Hepatic stellate cell (primary cell): Measurements from ENCODE around the gene IRAK2.
"Not testable (repeated sequence)": the region's sequence is repeated elsewhere in the genome, so short reads cannot be mapped to it uniquely, and the experiment has no call there.

ENCODE experiments used
- DNase-seq: peaks from one replicate; pipeline ENCODE4 v3.0.0; 2011; ENCODE audit warnings: low spot score

IRAK2 gene

GRCh38 chr3:10164546-10165393 is at the start of gene IRAK2:
TSS of gene IRAK2 (plus strand) at chr3:10164919. CDS start at chr3:10164955, 36 bp downstream.
- DNase-seq, result peak; percentile 87

GRCh38 chr3:10115326-10116137 is 49.2 kb upstream of the IRAK2 start, which contains the start of gene BRK1:
TSS of gene BRK1 (plus strand) at chr3:10115675. CDS start at chr3:10115702, 27 bp downstream.
- DNase-seq, result peak; percentile 99

GRCh38 chr3:10116138-10116460 is 48.6 kb upstream of the IRAK2 start:
- DNase-seq, result peak; percentile 38

- no peak for DNase-seq
Measured at GRCh38 chr3:10116928-10117327, 47.8 kb upstream of the IRAK2 start.

- no peak for DNase-seq
Measured at GRCh38 chr3:10119376-10119775, 45.3 kb upstream of the IRAK2 start.

- DNase-seq, result no peak
Measured at GRCh38 chr3:10121064-10121463, 43.7 kb upstream of the IRAK2 start.

GRCh38 chr3:10122724-10123123 is 42.0 kb upstream of the IRAK2 start:
- DNase-seq, result no peak

- not testable (repeated sequence) for DNase-seq
Measured at GRCh38 chr3:10135872-10136271, 28.8 kb upstream of the IRAK2 start.

GRCh38 chr3:10136426-10137005 is 28.2 kb upstream of the IRAK2 start:
- no peak for DNase-seq

GRCh38 chr3:10137178-10137577 is 27.5 kb upstream of the IRAK2 start:
- no peak for DNase-seq

GRCh38 chr3:10140996-10141546 is 23.6 kb upstream of the IRAK2 start:
- DNase-seq, result no peak

- no peak for DNase-seq
Measured at GRCh38 chr3:10142707-10143560, 21.8 kb upstream of the IRAK2 start.

GRCh38 chr3:10145685-10146084 is 19.0 kb upstream of the IRAK2 start:
- DNase-seq, result no peak

GRCh38 chr3:10149226-10149625 is 15.5 kb upstream of the IRAK2 start:
- no peak for DNase-seq

- DNase-seq, result no peak
Measured at GRCh38 chr3:10150987-10151386, 13.7 kb upstream of the IRAK2 start.

- no peak for DNase-seq
Measured at GRCh38 chr3:10154335-10155122, 10.2 kb upstream of the IRAK2 start.

GRCh38 chr3:10155123-10155472 is 9.6 kb upstream of the IRAK2 start:
- no peak for DNase-seq

GRCh38 chr3:10155658-10156057 is 9.1 kb upstream of the IRAK2 start:
- no peak for DNase-seq

GRCh38 chr3:10157031-10157430 is 7.7 kb upstream of the IRAK2 start:
- DNase-seq, result no peak

GRCh38 chr3:10158555-10158954 is 6.2 kb upstream of the IRAK2 start:
- DNase-seq, result not testable (repeated sequence)

- no peak for DNase-seq
Measured at GRCh38 chr3:10160346-10160745, 4.4 kb upstream of the IRAK2 start.
